ENCODE results near the gene GNAI1.
A peak's percentile ranks its signal among the peaks of the same experiment; 100 is the strongest.

The GNAI1 gene

DNA sequence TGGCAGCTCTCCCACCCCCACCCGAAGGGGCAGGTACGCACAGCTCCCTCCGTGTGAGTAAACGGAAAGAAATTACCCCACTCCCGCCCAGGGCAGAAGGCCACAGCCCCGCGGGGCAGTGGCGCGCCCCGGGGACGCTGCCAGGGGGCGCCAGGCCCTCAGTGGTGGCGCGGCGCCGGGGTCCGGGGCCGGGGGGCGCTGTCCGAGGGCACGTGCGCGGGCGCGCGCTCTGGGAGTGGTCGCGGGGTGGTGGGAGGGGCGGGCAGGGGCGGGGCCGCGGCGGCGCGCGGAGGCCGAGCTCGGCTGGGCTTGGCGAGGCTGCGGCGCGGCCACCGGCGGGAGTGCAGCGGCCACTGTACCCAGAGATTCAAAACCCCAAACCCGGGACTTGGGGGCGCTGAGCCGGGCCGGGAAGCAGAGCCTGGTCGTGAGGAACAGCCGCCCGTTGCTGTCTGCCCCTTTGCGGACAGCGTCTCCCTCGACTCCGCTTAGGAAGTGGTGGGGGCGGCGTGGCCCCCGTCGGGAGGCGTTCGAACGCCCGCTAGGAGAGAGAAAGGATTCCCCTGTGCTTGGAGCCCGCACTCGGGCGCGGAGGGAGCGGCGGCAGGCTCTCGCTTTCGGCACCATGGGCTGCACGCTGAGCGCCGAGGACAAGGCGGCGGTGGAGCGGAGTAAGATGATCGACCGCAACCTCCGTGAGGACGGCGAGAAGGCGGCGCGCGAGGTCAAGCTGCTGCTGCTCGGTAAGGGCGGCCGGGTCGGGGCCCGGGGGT is at the start of gene GNAI1:
Gene GNAI1, plus strand, starts transcription at position 296 of the 773 bp plus-strand sequence. Its CDS starts 330 bp downstream, at position 626.
- peak; percentile 10 for DNase-seq (ENCODE audit: low spot score)

DNA sequence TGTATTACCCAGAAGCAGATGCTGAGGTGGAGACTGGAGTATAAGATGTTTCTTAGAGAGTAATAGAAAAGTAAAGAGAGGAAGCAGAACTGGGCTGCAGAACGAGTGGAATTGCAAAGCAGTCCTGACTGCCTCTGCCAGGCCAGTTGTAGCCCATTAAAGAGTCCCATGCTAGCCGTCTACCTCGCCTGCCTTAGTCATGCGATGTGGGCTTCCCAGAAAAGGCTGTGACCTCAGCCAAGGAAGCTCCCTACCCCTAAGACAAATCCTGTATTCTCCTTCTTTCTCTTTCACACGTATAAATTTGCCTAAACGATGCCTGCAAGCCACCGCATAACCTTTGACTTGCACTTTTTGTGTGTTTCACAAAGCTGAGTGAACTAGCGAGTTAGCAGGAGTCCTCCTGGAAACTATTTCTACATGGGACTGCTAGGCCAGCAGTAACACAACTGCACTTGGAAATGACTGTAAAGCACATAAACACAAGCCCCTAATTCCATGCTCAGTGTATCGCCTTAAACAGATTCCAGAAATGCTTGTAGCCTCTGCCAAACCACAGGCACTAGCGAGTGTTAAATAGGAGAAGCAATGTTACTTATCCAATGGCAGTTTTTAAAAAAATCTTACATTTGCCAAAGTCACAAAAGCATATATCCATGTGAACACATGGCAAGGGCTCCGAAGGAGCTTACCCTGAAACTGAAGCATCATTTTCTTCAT is 47.4 kb upstream of the GNAI1 start:
- DNase-seq (ENCODE audit: low spot score) = no peak

DNA sequence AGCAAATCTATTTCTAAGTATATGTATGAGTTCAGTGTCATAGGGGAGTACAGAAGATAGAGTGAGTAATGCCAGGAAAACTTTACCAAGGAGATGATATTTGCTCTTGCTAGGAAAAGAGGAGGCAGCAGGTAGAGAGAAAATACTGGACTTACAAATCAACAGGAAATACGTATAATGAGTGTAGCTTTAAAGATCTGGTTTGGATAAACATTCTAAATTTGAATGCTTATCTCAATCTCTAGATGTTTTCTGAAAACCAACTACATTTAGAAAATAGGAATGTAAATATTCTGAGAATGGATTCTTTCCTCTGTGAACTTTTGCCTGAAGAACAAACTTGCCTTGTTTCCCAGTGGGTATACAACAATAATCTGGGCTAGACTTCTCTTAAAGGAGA is 46.9 kb upstream of the GNAI1 start:
- no peak for DNase-seq (ENCODE audit: low spot score)

DNA sequence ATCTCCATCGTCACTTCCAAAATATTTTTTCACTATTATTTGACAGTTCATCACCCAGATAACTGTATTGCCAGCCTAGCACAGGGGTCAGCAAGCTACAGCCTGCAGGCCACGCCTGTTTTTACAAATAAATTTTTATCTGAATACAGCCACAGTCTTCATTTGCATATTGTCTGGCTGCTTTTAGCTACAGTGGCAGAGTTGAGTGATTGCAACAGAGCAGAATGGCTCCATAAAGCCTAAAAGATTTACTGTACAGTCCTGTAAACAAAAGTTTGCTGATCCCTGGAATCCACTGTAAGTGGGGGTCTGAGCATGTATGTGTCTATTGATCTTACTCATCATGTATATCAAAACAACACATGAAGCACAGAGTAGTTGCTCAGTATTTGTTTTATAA is 45.9 kb upstream of the GNAI1 start:
- no peak for DNase-seq (ENCODE audit: low spot score)

DNA sequence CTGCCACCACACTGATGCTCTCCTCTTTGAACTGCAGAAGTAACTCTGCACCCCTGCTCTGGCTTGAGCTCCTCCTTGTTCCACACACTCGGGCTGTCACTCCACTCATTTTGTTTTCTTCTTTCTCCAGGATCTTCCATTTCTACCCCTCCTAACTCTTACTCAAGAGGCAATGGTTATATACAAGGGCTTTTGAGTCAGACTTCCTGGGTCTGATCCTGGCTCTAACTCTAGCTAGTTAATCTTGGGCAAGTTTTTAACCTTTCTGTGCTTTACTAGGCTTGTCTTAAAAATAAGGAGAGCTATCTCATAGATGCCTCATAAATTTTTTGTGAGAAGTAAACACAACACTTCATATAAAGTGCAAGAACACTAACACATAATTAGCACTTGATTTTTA is 45.3 kb upstream of the GNAI1 start:
- no peak for DNase-seq (ENCODE audit: low spot score)

DNA sequence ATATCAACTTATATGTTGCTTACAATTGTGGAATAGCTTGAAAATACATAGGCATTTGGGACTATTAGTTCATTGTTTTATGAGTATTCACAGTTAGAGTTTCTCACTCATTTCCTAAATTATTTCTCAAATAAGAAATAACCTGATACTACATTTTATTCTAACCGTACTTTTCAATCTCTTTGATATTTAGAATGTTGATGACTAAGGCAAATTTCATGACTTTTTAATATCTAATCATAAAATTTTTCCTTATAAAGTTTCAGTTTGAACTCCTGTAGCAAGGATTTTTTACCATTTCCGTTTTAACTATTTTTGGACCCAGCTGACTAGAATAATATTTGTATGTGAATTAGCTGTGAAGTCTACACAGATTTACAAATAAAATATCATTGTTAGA is 41.3 kb upstream of the GNAI1 start:
- no peak for DNase-seq (ENCODE audit: low spot score)

DNA sequence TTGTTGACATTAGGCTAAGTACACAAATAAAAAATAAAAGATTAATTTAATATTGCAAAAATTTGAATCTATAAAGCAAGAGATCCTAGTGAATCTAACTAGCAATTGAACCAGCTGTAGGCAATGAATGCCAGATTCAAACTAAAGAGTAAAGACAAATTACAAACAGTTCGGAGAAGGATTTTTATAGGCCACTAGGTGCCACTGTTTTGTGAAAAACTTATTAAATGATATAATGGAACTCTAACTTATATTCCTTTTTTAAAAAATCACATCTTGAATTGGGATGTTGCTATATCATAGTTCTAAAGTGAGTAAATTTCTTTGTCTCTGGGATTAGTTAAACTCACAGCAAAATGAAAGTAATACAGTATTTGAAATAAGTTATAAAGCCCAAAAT is 39.1 kb upstream of the GNAI1 start:
- DNase-seq (ENCODE audit: low spot score) = no peak

DNA sequence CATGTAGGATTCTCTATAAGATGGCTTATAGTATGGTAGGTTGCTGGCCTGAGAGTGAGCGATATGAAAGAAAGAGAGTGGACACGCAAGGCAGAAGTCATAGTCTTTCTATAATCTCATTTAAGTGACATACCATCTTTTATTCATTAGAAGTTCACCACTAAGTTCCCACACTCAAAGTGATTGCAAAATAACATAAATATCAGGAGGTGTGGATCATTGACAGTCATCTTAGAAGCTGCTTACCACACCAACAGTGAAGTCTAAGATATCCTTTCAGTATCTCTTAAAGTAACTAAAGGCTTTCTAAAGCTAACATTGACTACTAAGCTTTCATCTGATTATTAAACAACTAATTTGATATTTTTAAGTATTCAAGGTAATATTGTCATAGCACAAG is 36.9 kb upstream of the GNAI1 start:
- DNase-seq (ENCODE audit: low spot score) = no peak

DNA sequence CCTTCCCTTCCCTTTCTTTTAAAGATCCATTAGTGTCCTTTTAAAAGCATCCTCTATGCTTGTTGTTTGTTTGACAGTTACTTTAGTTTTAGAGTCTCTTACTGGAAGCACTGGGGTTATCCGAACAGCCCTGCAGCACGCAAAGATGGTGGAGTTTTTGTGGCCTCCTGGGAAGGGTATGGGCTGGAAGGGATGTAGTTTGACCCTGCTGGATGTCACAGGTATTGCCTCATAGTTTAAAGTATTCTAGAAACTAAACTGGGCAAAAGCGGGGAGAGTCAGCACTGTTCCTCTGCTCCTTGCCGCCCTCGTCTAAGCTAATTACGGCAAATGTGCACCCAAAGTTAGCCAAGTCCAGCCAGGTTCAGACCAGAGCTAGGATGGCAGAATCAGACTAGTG is 35.8 kb upstream of the GNAI1 start:
- DNase-seq (ENCODE audit: low spot score) = no peak

DNA sequence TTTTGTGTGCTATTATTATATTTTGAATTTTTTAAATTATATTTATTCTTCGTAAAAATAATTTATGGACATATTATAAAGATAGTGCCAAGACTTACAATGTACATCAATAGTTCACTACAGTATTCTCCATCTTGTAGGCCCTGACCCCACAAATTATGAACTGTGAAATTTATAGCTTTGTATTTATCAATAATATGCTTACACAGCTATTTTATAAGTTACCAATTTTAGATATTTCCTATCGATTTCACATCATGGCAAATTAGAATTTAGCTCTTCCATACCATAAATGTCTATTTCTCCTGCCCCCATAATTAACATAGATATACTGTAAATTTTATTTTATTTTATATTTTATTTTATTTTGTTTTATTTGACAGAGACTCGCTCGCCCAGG is 34.4 kb upstream of the GNAI1 start:
- DNase-seq (ENCODE audit: low spot score) = no peak

DNA sequence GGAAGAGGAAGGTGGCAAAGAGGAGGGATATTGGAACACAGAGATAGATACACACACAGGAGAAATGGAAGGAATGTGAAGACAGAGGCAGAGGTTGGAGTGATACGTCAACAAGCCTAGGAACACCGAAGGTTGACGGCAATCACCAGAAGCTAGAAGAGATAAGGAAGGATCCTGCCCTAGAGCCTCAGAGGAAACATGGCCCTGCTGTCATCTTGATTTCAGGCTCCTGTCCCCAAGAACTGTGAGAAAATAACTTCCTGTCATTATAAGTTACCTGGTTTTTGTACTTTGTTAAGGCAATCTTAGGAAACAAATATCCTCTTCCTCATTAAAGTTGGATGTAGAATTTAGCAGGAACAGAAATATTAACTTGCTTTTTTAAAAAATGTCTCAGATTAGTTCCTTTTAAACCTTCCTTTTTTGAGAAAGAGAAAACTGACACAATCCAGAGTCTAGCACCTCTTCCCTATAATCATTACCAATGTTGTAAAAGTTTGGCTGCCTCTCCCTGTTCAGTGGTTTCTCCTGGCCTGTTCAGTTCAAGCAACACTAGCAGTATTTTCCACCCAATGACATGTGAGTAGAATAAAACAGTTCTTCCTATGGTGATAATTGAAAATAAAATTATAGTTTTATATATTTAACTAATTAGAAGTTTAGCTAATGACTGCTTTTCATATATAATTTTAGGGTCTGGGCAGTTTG is 28.8 kb upstream of the GNAI1 start:
- no peak for DNase-seq (ENCODE audit: low spot score)

DNA sequence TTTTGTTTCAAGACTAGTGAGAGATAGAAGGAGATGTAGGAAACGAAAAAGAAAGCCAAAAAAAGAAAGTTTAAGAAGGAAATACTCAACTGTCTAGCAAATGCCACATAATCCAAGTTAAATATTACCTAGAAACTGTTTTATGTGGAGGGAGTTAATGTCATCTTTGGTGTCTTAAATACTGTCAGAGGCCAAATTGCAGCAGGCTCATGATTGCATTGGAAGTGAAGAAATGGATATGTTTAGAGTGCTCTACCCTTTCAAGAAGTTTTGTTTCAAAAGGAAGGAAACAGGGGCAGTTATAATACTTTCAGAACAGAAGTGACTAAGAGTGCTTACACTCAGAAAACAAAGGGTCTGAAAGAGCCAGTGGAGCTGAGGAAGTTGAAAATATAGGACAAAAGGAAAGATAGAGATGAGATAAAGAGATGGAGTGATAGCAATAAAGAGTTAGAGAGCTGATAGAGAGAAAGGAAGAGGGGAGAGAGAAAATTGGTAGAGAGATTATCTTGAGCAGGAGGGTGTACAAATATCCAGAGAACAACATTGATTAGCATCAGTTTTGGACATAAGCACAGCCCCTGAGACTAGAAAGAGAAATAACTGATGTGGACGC is 28.0 kb upstream of the GNAI1 start:
- DNase-seq (ENCODE audit: low spot score) = no peak

DNA sequence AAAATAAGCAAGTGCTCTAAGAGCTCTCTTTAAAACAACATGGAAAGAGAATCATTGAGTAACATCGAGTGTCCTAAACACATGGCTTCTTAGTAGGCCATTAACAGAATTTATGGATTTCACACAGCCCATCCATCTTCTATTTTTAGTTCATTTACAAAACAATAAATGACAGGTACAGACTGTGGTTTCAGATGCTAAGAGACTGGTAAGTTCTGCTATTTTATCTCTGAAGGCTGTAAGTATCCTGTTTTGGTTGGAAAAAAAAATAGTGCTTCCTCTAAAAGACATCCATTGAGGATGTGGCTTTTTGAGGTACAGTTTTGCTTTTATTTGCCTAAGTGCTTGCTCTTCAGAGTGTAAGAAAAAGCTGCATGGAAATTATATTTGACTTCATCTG is 27.4 kb upstream of the GNAI1 start:
- no peak for DNase-seq (ENCODE audit: low spot score)

DNA sequence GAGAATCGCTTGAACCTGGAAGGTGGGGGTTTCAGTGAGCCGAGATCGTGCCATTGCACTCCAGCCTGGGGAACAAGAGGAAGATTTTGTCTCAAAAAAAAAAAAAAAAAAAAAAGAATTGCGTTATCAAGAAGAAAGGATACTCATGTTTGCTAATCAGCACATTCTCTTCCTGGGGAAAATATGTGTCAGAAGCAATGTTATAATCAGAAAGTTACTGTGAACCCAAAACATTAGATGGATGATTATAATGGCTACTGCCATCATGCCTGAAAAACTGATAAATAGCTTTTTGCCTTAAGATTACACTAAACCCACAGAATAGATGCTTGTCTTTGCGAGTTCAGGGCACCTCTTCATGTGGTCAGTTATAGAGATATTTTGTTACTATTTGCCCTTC is 24.3 kb upstream of the GNAI1 start:
- no peak for DNase-seq (ENCODE audit: low spot score)

DNA sequence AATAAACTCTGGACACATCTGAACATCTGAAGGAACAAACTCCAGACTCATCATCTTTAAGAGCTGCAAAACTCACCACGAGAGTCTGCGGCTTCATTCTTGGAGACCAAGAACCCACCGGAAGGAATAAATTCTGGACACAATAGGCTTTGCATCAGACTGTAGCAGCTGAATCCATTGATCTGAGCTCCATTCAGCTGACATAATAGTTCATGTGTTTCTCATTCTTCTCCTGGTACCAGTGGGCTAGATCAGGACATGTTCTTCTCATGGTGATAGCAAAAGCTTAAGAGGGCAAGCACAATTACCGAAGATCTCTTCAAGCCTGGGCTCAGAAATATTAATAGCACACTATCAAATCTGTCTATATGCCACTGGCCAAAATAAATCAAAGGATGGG is 20.5 kb upstream of the GNAI1 start:
- DNase-seq (ENCODE audit: low spot score) = no peak

DNA sequence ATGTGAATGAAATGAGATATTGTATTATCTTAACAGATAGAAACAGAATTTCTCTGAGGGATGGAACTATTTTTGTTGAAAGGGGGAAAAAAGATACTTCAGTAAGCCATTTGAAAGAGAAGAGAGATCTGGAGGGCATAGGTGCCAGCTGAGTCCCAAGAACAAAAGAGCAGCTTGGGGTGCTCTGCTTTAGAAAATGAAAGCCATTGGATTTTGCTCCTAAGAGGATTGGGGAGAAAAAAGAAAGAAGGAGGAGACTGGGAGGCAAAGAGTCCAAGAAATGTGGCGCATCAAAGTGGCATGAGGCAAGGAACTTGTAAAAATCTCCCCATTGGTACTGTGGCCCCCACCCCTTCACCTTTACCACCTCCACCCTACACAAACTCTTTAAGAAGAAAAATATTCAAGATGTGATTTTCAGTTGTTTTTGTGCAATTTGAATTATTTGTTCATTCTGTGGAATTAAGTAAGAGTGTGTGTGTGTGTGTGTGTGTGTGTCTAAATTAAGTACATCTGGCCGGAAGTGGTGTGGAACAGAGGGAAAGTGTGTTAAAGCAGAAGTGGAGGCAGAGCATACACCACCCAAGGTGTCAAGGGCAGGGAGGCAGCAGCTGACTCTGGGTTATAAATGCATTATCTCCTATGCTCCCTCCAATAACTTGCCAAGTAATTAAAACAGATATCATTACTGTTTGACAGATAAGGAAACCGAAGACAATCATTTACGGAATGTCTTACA is 9.9 kb upstream of the GNAI1 start:
- DNase-seq (ENCODE audit: low spot score) = no peak

DNA sequence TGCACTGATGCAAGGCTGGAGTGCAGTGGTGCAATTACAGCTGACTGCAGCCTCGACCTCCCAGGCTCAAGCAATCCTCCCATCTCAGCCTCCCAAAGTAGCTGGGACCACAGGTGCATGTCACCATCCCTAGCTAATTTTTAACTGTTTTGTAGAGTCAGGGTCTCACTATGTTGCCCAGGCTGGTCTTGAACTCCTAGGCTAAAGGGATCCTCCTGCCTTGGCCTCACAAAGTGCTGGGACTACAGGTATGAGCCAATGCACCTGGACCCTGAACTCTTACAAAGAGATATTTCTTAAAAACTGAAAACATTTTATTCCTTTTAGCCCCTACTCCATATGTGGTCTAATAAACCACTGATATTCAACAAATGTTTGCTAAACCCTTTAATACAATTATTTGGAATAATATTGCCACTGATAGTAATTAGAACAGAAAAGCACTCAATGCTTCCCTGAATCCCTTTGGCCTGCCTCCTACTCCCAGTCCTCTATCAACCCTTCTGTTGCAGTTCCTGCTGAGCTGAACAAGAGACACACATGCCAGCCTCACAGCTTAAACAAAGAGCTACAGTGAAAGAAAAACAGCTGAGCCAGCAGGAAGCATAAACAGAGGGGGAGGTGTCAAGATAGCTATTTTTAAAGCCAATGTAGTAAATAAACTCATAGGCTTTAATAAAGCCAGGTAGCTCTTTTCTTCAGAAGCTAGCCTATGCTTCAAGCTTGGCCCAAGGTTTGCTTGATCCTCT is 7.0 kb upstream of the GNAI1 start:
- no peak for DNase-seq (ENCODE audit: low spot score)

DNA sequence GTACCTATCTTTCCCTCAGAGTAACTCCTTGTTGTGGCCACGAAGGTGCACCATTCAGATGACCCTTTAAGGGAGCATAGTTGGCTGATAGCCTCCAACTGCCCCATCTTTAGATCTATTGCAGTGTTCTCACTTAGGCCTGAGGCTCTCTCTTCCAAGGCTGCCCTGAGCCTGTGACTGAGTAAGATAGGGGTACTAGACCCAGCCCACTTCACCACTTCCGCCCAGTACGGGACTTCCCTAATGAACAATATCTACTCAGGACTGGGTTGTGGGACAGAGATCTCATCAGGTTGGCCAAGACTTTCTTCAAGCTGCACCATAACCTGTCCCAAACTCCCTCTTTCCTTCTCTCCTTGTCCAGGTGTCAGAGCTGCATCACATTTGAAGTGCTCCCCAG is 5.7 kb upstream of the GNAI1 start:
- no peak for DNase-seq (ENCODE audit: low spot score)

DNA sequence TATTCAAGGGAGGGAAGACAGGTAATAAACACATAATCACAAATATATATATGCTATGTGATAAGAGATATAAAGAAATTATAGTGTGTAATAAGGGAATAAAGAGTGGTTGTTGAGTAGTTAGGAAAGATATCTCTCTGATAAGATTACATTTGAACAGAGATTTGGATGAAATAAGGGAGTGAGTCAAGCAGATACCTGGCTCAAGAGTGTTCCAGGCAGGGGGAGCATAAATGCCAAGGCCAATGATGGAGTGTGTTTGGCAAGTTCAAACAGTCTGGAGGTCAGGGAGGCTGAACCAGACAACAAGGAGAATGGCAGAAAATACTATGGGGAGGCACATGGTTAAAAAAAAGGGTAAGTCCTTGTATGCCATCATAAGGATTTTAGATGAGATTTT is 4.8 kb upstream of the GNAI1 start:
- no peak for DNase-seq (ENCODE audit: low spot score)

DNA sequence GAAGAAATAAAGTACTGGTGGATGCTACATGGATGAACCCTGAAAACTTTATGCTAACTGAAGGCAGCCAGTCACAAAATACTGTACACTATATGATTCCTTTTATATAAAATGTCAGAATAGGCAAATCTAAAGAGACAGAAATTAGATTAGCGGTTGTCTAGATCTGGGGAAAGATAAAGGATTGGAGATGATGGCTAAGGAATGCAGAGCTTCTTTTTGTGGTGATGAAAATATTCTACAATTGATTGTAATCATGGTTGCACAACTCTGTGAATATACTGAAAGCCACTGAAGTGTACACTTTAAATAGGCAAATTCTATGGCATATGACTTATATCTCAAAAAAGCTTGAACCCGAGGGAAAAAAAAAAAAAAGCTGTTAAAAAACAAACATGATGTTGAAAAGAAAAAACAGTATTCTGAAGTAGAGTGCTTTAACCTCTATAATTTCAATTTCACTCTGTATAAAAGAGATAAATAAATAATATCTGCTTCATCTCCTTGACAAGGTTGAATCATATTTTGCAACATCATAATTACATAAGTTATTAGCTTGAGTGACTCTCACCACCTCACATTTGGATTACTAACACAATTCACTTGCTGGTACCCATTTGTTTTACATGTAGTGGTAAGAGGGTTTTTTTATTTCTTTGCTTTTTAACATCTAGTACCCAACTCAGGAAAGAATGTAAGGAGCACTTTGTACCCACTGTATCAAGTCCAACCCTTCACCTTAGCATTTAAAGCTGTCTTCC is 2.8 kb upstream of the GNAI1 start:
- no peak for DNase-seq (ENCODE audit: low spot score)

DNA sequence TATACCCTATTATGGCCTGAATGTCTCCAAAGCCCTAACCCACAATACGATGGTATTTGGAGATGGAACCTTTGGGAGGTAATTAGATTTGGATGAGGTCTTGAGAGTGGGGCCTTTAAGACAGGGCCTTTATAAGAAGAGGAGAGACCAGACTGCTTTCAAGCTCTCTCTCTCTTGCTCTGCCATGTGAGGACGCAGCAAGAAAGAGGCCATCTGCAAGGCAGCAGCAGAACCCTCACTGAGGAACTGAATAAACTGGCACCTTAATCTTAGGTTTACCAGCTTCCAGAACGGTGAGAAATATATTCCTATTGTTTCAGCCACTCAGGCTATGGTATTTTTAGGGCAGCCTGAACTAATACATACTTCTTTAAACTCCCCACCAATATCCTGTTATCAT is 2.0 kb upstream of the GNAI1 start:
- no peak for DNase-seq (ENCODE audit: low spot score)
